Kidney (tissue), 14 donors: ENCODE results near the gene FAM210A. TPM values are rescaled to one million over a fixed set of nuclear protein-coding genes. Genes with fewer than 3 reads are reported as not detected.

Experiments
- DNase-seq, 5 donors: peaks; one replicate each; pipeline ENCODE4 v3.0.0-alpha.2; 2013 to 2020
- FAIRE-seq: peaks from 2 replicates; lab custom pipeline; 2012; peaks lifted over from hg19 to GRCh38; lab: Jason Lieb, UNC
- H3K27ac ChIP-seq, 2 donors: one replicate each; pipeline ENCODE4 v1.7.0; 2013; ENCODE audit warnings: low read depth in 2 of 2, low read length in 2 of 2, inconsistent platforms in 1 of 2
- H3K27me3 ChIP-seq: one replicate; pipeline ENCODE4 v1.7.1; 2013; ENCODE audit warnings: low read length, inconsistent platforms; ENCODE audit not compliant: control insufficient read depth, insufficient read depth
- H3K36me3 ChIP-seq, 3 donors: one replicate each; pipeline versions ENCODE4 v1.7.0 to v1.7.1; 2013; ENCODE audit warnings: low read length in 3 of 3, control low read depth in 1 of 3, inconsistent platforms in 1 of 3; ENCODE audit not compliant: insufficient read depth in 3 of 3, control insufficient read depth in 2 of 3
- H3K4me1 ChIP-seq, 3 donors: one replicate each; pipeline versions ENCODE4 v1.7.0 to v1.7.1; 2013; ENCODE audit warnings: low read length in 3 of 3, inconsistent platforms in 1 of 3, low read depth in 1 of 3; ENCODE audit not compliant: control insufficient read depth in 2 of 3, insufficient read depth in 2 of 3
- H3K4me3 ChIP-seq, 3 donors: one replicate each; pipeline versions ENCODE4 v1.7.0 to v1.8.1; 2013; ENCODE audit warnings: low read length in 3 of 3, control low read depth in 1 of 3, inconsistent platforms in 1 of 3
- H3K9ac ChIP-seq, 3 donors: one replicate each; pipeline versions ENCODE4 v1.7.0 to v1.7.1; 2013; ENCODE audit warnings: low read length in 3 of 3, control low read depth in 1 of 3, inconsistent platforms in 1 of 3
- H3K9me3 ChIP-seq, 3 donors: one replicate each; pipeline versions ENCODE4 v1.7.0 to v1.7.1; 2013; ENCODE audit warnings: low read length in 3 of 3, control low read depth in 1 of 3, inconsistent platforms in 1 of 3; ENCODE audit not compliant: control insufficient read depth in 2 of 3, insufficient read depth in 1 of 3
- CTCF ChIP-seq: IDR thresholded peaks from 3 replicates; pipeline ENCODE4 v1.5.1; 2012; ENCODE audit warnings: mild to moderate bottlenecking, moderate library complexity, borderline replicate concordance; ENCODE audit not compliant: insufficient read depth; ENCODE audit errors: extremely low read depth
- intact Hi-C: fragments of 100-400 bp; cut with DNase I; formaldehyde crosslinking; loops from one replicate; pipeline ENCODE4 v1.11.1; 2022
- polyA plus RNA-seq: library from polyadenylated mRNA; stranded (reverse); fragments of 350-450 nt; fragmentation: Illumina TruSeq; extraction: RNeasy Lipid Tissue Mini Kit (QIAGEN cat#74804); gene quantifications from one replicate; pipeline ENCODE4 v1.2.3, GENCODE V29; 2014; ENCODE audit warnings: low read depth, low replicate concordance; ENCODE audit not compliant: insufficient read depth
- total RNA-seq: library from RNA; stranded (reverse); fragmentation: NEBNext Ultra II Directional; extraction: Animal tissue kit (Norgen Biotek cat#: 25700); gene quantifications from one replicate; pipeline ENCODE4 v1.2.1, GENCODE V29; 2021
- donor health status: control.
- donor health status: control.
- donor health status: control.
- donor health status: control.
- donor health status: control.
- donor health status: DM: yes; HTN: yes; CAD: no.
- donor health status: Normal renal cell carcinoma (clear cell type).

The FAM210A gene
- total and polyA plus RNA-seq, 2 donors from 2014 or later, result 13.7 to 18.0 TPM

DNA sequence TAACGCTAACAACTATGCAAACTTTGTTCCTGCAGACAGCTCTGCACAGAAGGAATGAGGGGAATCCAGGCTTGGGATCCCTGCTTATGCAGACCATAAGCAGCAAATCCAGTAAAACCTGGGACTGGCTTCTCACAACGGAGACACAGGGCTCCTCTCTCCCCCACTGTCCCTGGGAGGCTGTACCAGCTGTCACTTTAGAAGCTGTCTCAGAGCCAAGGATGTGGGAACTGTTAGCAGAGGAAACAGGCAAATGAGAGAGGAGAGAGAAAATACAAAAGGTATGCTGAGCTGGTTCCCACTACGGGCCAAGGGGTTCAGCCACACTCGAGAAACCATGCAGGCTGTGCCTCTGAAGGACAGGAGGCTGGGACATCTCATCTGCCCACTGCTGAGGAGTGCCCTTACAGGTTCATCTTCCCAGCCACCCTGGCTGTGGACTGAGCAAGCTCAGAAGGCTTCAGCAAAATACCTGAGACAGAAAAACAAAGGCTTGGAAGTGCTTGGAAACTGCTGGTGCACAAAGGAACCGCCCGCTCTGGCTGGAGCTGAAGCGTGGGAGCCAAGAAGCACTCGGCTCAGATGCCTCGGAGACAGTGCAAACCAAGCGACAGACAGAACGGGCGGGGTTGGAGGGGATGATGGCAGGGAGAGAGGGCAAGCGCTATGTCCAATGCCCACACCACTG lies 72.5 kb downstream of the FAM210A start:
- Histone ChIP-seq H3K27ac (no peak overlapping the region), H3K4me1 (peaks cover 0 to 5% (median 0%) of the 10 kb centered on the region in 3 donors), H3K27me3 (no peaks in the 10 kb centered on the region), H3K36me3 (no peaks in the 10 kb centered on the region), H3K9ac (no peak overlapping the region), H3K9me3 (no peaks in the 10 kb centered on the region), H3K4me3 (no peak overlapping the region)
- DNase-seq (peak in 3 of 5 donors; percentile 30 to 63 (median 59)), FAIRE-seq (no peak)
- intact Hi-C loops, result no loop called here
- TF ChIP-seq CTCF, result no peak

GRCh38 chr18:13649397-13650390 lies 76.7 kb downstream of the FAM210A start:
- H3K4me1 ChIP-seq, result no peaks in the 10 kb centered on the region
- H3K36me3 ChIP-seq, result no peaks in the 10 kb centered on the region
- H3K27ac ChIP-seq, result no peak overlapping the region
- no peaks in the 10 kb centered on the region for H3K27me3 ChIP-seq
- TF ChIP-seq CTCF, result no peak
- FAIRE-seq (no peak), DNase-seq (peak in 1 of 5 donors; percentile 54)
- no peak overlapping the region for H3K4me3 ChIP-seq
- no peaks in the 10 kb centered on the region for H3K9me3 ChIP-seq
- no peak overlapping the region for H3K9ac ChIP-seq
- intact Hi-C loops, result no loop called here

- FAIRE-seq (no peak), DNase-seq (no peak)
- Histone ChIP-seq H3K27me3 (no peaks in the 10 kb centered on the region), H3K36me3 (no peaks in the 10 kb centered on the region), H3K9me3 (no peaks in the 10 kb centered on the region), H3K4me1 (no peaks in the 10 kb centered on the region), H3K27ac (no peak overlapping the region), H3K9ac (no peak overlapping the region), H3K4me3 (no peak overlapping the region)
- no peak for TF ChIP-seq CTCF
- intact Hi-C loops, result no loop called here
Observed at GRCh38 chr18:13647761-13648160, 78.6 kb downstream of the FAM210A start.
